GM21528 (cell line): Measurements from ENCODE around the gene PLCB3.

Experiments used
- ATAC-seq: cut with Tn5 transposase; IDR thresholded peaks from one replicate; pipeline ENCODE4 v1.9.1; 2021; ENCODE audit warnings: mild to moderate bottlenecking, moderate library complexity; ENCODE audit not compliant: unreplicated experiment, low FRiP score

PLCB3 gene

GRCh38 chr11:64251016-64251752 lies at the start of gene PLCB3:
TSS of gene PLCB3 (plus strand) at chr11:64251530. CDS start at chr11:64251650, 120 bp downstream.
- ATAC-seq, result no peak

DNA sequence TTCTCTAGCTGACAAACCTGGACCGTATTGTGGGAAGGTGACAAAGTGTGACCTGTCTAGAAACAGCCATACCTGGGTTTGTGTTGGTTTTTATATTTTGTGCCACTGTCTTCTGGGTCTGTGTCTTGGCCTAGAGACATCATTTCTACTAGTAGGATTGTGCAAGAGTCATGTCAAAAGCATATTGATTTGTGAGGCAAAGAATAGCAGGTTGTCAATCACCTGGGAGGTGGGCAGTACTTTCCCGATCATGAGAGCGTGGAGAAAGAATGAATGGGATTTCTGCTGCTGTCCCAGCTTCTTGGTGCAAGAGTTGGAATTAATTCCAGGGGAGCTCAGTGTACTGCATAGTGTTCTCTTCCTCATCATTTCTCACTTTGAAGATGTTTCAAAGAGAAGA lies 49.8 kb upstream of the PLCB3 start:
- no peak for ATAC-seq

- no peak for ATAC-seq
These were observed 48.3 kb upstream of the PLCB3 start for GRCh38 chr11:64202992-64203391.

DNA sequence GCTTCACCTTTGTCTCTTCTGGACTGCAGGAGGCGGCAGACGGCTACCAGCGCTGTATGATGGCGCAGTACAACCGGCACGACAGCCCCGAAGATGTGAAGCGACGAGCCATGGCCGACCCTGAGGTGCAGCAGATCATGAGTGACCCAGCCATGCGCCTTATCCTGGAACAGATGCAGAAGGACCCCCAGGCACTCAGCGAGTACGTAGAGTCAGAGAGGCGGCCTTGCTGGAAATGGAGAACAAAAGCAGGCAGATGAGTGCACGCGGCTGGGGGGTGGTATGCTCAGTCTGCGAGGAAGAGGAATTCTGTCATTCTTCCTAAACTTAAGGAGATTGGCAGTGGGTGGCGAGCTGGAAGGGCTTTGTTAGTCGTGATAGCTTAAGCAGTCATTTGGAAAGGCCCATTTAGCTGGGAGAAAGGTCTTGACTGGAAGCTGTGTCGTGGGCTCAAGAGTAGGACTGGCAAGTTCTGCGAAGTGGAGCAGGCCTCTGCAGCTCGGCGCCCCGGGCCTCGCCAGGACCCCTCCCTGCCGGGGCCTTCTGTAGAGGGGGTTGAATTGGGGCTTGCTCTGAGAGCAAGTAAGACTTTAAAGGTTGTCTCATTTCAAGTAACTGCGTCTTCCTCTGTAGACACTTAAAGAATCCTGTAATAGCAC lies 47.8 kb upstream of the PLCB3 start:
- ATAC-seq, result no peak

- ATAC-seq, result no peak
These were observed 47.3 kb upstream of the PLCB3 start for GRCh38 chr11:64204080-64204440.

- no peak for ATAC-seq
These were observed 46.8 kb upstream of the PLCB3 start for GRCh38 chr11:64204464-64204989.

- ATAC-seq, result no peak
These were observed 44.7 kb upstream of the PLCB3 start, which contains the start of gene FERMT3 for GRCh38 chr11:64206457-64207255. TSS of gene FERMT3 (plus strand) at chr11:64206721. CDS start at chr11:64207365, 644 bp downstream.

GRCh38 chr11:64207256-64208085 lies 43.9 kb upstream of the PLCB3 start:
- no peak for ATAC-seq

DNA sequence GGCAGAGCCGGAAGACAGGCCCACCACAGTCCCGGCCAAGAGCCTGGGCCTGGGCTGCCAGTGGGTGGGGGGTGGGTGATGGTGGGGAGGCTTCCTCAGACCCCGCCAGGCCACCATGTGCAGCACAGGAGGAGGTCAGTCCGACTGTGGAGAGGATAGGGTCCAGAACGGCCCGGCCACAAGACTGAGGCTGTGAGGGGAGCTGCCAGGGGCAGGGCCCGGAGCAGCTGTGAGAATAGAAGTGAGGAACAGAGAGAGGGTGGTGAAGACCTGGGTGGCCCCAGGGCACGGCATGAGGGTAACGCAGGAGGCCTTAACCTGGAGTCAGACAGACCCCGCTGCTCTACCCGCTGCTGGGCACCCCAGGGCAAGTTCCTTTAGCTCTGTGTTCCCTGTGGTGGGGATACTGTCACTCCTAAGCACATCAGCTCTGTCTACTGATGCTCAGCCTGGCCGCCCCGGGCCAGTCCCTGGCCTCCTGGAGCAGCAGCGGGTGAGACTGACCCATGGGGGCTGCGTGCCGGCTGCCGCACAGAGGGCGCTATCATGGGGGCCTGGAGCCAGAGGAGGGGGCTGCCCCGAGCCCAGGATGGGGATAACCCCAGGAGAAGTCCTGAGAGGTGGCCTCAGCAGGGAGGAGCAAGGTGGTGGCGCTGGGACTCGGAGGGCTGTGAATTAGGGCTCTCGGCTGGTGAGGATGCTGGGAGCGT lies 43.1 kb upstream of the PLCB3 start:
- ATAC-seq, result no peak

GRCh38 chr11:64208796-64209562 lies 42.4 kb upstream of the PLCB3 start:
- ATAC-seq, result no peak

DNA sequence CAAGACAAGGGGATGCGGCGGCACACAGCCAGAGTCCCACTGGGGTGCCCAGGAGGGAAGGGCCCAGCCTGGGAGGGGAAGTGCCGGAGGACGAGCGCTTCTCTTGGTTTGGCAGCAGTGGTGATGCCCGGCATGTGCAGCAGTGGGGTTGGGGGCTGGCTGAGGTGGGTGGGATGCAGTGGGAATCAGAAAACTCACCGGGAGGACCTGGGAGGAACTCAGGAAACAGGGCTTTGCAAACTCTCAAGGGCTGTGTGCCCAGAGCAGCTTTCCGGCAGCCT lies 41.8 kb upstream of the PLCB3 start:
- no peak for ATAC-seq

DNA sequence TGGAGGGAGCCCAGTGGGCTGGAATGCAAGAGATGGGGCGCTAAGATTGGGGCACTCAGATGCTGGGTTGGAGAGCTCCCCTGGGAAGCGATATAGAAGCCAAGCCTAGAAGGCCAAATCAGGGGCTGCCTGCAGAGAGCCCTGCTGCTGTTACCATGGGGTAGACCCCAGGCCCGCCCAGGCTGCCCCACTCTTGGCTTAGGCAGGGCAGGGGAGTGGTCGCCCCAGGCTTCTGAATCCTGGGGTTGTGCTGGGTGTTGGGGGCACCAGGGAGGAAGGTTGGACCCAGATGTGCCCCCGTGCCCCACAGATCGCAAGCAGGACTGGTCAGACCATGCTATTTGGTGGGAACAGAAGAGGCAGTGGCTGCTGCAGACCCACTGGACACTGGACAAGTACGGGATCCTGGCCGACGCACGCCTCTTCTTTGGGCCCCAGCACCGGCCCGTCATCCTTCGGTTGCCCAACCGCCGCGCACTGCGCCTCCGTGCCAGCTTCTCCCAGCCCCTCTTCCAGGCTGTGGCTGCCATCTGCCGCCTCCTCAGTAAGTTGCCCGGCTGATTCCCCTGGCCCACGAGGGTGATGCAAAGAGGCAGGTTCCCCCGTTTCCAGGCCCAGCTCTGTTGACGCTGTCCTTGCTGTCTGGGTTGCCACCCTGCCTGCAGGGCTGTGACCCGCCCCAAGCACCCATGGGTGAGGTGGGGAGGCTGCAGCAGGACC lies 40.9 kb upstream of the PLCB3 start:
- no peak for ATAC-seq

DNA sequence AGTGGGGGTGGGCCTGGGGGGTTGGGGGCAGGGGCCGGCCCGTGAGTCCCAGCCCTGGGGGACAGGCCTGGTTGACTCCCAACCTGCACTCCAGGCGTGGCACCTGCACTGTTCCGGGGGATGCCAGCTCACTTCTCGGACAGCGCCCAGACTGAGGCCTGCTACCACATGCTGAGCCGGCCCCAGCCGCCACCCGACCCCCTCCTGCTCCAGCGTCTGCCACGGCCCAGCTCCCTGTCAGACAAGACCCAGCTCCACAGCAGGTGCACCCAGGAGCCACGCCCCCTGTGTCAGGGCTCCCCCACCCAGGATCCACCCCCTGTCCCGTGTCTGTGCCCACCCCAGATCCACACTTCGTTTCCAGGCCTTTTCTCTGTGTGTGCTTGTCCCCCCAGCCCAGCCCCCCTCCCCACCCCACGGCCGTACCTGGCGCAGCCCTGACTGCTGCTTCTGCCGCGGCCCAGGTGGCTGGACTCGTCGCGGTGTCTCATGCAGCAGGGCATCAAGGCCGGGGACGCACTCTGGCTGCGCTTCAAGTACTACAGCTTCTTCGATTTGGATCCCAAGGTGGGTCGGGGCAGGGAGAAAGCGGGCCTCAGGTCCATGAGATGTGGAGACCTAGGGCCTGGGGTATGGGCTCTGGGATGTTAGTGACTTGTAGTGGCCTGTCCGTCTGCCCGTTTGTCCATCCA lies 40.0 kb upstream of the PLCB3 start:
- no peak for ATAC-seq

DNA sequence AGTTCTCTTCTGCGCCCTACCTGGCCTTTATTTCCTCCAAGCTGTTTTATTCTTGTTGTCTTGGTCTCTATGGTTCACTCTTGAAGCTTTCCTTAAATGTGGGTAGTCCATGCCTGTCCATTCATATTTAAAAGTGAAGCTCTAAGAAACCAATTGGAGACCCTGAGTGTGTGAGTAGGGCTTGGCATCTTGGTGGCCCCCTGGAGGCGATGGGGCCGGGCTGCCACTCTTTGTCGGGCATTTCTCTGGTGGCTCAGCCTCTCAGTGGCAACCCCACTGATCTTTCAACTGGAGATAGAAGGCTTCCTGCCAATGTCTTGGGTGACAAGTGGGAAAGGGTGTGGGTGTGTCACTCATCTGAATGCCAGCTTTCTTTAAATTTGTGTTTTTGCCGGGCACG lies 34.5 kb upstream of the PLCB3 start:
- ATAC-seq, result no peak

- ATAC-seq, result no peak
These were observed 32.5 kb upstream of the PLCB3 start for GRCh38 chr11:64218628-64219353.

DNA sequence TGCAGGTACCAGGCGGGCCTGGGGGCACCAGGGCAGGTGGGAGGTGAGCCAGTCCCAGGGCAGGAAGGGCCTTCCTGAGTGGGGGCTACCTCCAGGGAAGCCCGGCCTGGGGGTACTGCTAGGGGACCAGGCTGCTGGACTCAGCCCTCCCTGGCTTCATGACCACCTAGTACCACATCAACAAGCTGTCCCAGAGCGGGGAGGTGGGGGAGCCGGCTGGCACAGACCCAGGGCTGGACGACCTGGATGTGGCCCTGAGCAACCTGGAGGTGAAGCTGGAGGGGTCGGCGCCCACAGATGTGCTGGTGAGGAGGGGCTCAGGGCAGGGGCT lies 32.0 kb upstream of the PLCB3 start:
- ATAC-seq, result no peak

DNA sequence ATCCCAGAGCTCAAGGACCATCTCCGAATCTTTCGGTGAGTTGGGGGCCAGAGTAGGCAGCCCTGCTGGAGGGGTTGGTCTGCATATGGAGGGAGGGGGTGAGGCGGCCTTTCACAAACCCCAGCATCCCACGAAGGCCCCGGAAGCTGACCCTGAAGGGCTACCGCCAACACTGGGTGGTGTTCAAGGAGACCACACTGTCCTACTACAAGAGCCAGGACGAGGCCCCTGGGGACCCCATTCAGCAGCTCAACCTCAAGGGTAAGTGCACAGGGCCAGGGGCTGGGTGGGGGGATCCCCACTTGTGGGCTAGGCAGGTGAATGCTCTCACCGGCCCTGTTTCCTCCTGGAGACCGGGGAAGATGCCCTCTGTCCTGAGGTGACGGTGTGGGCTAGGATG lies 31.6 kb upstream of the PLCB3 start:
- ATAC-seq, result no peak
